GM21360 (cell line): ENCODE data around the gene GANAB.
A peak's percentile ranks its signal among the peaks of the same experiment; 100 is the strongest.
"Not testable (repeated sequence)": the region's sequence is repeated elsewhere in the genome, so short reads cannot be mapped to it uniquely, and the experiment has no call there.

Experiments
- ATAC-seq: cut with Tn5 transposase; IDR thresholded peaks from one replicate; pipeline ENCODE4 v1.9.1; 2021; ENCODE audit warnings: mild to moderate bottlenecking, moderate library complexity; ENCODE audit not compliant: unreplicated experiment

The GANAB gene

DNA sequence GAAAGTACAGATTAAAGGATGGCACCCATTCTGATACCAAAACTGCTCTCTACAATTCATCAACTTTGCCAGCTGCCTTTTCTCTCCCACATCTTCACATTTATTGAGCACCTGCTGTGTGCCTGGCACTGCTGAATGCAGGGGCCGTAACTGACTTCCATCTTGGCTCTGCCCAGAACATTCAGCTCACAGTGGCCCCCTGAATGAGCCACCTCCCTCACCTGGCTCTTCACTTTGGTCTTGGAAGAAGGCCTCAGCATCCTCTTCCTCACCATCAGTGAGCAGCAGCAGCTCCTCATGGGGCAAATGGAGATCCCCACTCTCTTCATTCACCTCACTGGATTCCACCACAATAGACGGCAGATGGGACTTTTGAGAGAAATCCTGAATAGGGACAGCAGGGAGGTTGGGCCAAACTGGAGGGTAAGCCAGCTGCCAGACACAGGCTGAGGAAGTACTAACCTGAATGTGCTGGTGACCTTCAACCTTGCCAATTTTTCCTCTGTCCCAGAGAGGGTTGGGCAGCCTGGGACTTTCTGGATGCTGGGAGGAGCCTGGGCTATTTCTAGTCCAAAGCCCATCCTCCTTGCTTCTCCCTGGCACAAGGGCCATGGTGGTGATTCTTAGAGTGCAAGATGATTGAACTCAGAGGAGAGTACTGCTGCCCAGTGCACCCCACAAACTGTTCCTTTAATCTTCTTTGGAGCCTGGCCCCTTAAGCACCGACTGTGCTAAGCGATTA, 23.2 kb upstream of the GANAB start:
- ATAC-seq: no peak

DNA sequence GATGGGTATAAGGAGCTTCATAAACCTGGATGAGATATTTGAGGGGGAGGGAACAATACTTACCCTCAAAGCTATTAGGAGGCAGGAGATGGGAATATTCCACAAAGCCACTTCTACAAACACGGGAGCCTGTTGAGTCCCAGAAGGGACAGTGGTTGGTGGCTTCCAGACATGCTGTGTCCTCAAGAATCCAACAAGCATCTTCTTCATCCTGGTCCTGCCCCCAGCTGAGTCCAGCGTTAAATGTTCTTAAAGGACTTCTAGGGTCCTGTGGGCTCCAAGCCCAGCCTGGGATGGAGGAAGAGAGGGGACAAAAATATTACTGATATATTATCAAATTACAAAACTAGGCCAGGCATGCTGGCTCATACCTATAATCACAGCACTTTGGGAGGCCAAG, 21.0 kb upstream of the GANAB start:
- no peak for ATAC-seq

DNA sequence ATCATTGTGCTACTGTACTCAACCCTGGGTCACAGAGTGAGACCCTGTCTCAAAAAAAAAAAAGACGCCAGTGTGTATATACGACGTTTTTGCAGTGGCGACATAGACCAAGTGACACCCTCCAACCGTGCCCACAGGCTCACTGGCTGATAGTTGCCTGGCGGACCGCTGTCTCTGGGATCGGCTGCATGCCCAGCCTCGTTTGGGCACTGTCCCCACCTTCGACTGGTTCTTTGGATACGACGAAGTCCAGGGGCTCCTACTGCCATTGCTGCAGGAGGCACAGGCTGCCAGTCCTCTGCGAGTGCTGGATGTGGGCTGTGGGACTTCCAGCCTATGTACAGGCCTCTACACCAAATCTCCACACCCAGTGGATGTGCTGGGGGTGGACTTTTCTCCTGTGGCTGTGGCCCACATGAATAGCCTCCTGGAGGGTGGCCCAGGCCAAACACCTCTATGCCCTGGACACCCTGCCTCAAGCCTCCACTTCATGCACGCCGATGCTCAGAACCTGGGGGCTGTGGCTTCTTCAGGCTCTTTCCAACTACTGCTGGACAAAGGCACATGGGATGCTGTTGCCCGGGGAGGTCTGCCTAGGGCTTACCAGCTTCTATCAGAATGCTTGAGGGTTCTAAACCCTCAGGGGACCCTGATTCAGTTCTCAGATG, 20.0 kb upstream of the GANAB start:
- ATAC-seq: no peak

DNA sequence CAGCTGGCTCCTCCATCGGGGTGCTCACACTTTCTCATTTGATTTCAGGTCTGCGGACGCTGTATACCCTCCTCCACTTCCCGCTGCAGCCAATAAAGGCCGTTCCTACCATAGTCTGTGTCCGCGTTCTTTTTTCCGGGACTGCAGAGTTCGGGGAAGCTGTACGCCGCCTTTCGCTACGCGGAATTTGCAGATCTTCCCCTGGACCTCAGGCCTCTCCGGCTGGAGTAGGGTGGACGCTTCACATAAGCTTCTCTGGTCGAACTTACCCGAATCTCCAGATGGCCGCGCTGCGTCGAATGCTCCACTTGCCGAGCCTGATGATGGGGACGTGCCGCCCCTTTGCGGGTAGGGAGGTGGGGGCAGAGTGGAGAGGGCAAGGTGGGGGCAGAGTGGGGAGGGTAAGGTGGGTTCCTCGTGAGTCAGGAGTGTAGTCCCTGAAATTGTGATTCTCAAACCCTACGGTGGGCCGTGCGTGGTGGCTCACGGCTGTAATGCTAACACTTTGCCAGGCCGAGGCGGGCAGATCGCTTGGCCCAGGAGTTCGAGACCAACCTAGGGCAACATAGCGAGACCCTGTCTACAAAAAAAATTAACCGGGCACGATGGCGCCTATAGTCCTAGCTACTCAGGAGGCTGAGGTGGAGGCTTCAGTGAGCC, 19.3 kb upstream of the GANAB start:
- ATAC-seq: peak; percentile 13

DNA sequence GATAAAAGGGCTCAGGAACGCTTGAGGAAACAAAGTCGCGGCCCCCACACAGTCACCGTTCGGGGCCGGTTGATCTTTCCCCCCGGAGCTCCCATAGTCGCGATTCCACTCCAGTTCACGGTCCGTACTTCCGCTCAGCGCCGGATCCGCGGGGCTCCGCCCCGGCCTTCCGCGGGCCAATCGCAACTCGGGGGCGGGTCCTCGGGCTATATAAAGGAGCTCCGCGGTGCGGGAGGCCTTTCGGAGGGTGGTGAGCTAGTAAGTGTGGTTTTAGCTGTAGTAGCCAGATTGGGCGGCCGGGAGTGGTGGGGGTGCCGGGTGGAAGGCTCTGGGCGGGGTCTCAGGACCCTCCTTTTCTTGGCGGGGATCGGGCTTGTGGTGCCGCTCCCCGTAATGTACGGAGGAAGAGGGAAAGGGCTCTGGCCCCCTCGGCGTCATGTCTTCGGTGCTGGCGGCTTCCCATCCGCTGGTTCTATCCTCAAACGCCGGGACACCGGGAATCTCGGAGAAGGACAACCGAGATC, 18.7 kb upstream of the GANAB start, which contains the start of the genes C11orf98 and CSKMT:
TSS of gene C11orf98 (minus strand) at position 136 of the 524 bp plus-strand sequence. CDS start at position 95, 41 bp downstream.
TSS of gene CSKMT (plus strand) at position 238 of the 524 bp plus-strand sequence. CDS start 568 bp downstream, outside the sequence.
- ATAC-seq: peak; percentile 72

DNA sequence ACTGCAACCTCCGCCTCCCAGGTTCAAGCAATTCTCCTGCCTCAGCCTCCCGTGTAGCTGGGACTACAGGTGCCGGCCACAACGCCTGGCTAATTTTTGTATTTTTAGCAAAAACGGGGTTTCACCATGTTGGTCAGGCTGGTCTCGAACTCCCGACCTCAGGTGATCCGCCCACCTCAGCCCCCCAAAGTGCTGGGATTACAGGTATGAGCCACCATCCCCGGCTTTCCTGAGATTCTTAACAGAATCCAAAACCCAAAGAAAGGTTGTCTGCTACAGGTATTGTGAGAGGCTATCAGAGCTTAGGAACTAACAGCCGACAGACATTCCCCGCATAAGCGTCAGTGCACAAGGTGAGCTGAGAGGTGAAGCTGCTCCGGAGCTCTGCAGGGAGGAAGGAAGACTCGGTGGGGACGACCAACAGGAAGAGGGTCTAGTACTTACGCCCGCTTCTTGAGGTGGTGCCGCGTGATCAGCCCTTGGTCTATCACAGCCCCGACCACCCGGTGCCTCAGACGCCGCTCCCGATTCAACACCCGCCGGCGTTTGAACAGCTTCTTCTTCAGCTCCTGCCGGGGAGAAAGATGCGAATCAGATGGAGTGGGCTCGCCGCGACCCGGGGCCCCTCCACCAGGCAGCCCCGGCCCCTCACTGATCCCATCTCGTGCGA, 18.1 kb upstream of the GANAB start:
- ATAC-seq: peak; percentile 17

DNA sequence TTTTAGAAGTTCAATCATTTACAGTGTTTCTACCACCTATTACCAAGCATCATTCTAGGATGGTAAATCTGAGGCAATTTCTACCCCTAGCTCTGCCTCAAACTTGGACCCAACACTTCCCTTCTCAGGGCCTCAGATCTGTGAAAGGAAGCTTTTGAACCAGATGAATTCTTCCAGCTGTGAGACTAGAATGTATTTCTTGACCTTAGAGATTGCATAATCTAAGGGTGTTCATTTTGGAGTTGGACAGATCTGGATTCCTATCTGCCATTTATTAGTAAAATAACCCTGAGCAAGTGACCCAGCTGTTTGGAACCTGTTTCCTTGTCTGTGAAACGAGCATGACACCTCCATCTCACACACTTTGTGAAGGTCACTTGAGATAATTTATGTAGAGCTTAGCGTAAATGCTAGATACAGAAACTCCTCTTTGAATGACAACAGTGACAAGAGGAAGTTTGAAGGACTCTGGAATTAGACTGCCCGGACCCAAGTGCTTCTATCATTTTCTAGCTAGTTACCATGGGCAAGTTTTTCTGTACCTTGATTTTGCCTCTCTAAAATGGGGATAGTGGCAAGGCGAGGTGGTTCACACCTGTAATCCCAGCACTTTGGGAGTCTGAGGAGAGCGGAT, 10.5 kb upstream of the GANAB start:
- no peak for ATAC-seq

DNA sequence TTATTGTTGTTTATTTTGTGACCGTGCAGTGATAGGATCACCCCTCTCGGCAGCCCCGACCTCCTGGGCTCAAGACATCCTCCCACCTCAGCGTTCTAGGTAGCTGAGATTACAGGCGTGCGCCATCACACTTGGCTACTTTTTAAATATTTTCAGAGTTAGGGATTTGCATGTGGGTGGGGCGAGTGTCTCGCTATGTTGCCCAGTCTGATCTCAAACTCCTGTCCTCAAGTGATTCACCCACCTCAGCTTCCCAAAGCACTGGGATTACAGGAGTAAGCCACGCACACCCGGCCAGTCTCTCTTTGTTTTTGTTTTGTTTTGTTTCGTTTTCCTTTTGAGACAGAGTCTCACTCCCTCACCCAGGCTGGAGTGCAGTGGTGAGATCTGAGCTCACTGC, 7.9 kb upstream of the GANAB start:
- no peak for ATAC-seq

DNA sequence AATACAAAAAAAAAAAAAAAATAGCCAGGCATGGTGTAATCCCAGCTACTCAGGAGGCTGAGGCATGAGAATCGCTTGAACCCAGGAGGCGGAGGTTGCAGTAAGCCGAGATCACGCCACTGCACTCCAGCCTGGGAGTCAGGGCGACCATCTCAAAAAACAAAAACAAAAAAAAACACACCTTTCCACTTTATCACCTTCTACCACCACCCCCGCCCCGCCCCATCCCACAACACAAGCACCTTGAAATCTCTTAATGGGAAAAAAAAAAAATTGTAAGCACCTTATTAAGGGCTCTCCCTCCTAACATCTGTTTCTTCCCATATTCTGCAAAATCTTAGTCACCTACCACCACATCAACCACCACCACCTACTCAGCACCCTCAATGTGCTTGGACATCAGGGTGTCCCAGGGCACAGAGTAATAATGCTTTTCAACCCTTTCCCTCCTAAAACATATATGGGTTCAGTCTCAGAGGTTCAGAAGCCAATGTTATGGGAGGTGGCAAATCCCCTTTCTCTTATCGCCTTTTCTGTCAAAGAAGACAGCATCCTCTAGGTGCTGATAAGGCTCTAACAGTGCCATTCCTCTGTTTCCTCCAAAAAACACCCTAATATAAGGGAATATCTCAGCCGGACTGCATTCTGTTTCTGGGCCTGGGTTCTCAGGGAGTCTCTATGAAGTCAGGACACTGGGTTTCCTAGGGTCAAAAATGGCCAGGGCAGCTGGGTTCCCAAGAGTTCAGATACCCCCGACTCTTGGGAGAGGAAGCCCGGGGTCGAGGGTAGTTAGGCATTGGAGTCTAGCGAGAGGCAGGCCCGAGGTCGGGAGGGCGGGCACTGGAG, 6.0 kb upstream of the GANAB start:
- ATAC-seq: no peak

DNA sequence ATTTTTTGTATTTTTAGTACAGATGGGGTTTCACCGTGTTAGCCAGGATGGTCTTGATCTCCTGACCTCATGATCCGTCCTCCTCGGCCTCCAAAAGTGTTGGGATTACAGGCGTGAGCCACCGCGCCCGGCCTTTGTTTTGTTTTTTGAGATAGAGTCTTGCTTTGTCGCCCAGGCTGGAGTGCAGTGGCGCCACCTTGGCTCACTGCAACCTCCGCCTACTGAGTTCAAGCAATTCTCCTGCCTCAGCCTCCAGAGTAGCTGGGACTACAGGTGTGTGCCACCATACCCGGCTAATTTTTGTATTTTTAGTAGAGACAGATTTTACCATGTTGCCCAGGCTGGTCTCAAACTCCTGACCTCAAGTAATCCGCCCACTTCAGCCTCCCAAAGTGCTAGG, 3.9 kb upstream of the GANAB start:
- not testable (repeated sequence) for ATAC-seq

DNA sequence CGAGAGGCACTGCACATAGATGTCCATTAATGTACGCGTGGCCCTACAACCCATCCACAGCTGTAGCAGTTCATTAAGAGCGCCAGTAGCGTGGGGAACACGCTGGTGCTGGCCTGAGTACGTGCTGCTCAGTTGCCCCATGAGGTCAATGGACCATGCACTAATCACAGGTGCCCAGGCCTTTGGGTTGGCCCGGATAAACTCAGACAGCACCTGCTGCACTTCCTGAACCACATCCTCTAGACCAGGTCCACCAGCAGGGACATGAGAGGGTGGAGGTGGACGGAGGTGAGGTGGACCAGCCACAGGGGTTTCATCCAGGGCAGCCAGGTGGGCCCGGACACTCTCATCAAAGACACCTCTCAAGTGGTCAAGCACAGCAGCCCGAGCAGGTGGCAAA, 3.1 kb upstream of the GANAB start:
- no peak for ATAC-seq

DNA sequence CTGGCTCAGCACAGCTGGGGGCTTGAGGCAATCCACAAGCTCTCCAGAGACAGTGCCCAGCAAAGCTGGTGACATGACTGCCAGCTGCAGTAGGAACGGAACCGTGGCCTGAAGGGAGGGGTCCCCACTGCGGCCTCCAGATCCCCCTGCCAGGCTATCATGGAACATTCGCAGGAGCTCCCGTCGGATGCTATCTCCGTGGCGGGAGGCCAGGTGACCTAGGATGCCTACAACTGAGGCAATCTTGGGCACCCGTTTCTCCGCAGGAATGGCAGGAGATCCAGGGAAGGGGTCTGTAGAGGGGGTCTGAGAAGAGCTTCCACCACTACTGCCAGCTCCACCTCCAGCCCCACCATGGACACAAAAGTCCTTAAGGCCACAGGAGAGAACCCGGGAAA, 2.6 kb upstream of the GANAB start:
- no peak for ATAC-seq

DNA sequence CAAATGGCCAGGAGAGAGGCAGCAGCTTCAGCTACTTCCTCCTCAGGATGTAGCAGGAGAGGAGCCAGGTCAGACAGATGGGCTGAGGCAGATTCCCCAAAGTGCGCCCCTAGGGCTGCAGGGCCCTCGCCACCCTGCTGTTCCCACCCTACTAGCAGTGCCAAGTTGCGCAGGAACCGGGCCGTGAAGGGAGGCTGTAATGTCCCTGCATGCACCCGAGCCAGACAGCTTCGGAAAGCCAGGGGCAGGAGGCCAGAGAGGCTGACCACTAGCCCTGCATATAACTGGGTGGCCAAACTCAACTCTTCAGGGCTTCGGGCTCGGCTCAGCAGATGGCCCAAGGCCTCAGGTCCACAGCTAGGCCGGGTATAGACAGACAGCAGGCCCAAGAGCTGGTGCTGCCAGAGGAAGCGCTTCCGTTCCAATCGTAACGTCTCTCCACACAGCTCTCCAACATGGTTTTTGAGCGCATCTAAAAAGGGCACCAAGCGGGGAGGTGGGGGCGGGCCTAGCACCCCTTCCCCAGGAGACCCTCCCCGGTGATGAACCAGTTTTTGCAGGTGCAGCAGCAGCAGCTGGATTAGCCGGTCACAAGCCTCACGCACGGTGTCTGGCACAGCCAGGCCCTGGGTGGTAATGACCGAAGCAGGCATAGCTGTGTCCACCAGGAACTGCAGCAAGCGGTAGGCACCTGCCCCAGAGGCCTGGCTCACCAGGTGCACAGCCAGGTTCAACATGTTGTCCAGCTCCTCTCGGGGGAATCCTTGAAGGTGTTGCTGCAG, 2.0 kb upstream of the GANAB start:
- ATAC-seq: no peak

DNA sequence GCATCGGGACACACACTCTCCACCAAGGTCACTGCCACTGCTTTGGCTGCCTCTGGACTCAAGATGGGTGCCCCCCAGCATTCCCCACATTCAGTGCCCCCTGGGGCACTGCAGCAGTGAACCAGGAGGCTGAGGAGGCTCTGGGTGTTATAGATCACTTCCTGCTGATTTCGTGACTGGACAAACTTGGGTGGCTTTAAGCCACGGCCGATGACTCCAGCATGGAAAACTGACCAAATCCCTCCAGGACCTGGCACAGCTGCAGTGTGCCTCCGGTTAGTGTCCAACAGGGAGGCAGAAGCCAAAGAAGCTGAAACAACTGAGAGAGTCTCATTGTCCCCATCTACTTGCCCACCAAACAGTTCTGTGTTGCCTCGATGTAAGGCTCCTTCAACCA, 1.2 kb upstream of the GANAB start:
- ATAC-seq: no peak

DNA sequence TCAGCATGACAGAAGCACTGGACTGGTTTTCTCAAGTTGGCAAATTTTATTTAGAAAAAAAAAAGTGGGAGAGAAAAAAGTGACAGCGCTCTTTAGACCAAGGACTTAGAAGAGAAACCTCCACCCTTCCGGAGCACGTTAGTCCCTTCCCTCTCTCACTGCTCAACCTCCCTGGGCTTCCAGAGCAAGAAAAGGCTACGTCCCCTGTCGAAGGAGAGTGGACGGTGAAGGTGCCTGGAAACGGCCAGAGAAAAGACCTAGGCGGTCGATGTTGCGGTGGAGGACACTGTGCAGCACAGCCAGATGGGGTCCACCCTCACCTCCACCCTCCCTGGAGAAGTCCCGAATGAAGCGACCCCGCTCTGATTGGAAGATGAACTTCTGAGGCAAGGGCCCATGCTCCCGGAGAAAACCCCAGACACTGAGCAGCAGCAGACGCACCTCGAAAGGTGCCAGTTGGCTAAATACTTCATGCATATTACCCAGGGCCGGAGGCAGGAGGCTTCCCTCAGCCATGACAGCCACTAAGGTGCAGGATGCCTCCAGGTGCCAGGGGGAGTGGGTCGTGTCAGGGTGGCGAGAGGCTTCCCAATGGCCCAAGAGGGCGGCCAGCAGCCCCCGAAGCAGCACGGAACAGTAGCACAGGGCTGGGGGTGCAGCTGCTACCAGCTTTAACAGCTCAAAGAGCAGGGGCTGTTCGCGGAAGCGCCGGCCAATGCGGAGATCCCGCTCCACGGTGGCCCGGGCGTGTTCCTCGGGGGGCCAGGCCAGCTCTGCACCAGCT, 604 bp upstream of the GANAB start:
- ATAC-seq: no peak

DNA sequence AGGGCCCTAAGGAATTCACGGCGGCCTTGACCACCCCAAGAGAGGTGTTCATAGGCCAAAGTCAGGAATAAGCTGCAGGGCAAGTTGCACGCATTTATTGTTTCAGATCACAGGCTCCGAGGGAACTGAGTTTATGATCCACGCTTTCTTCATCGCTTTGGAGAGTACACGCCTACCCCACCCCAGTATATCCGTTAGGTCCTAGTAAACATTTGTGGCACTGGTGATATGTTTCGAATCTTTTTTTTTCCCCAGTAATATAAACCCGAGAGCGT, 805 bp downstream of the GANAB start:
- no peak for ATAC-seq

DNA sequence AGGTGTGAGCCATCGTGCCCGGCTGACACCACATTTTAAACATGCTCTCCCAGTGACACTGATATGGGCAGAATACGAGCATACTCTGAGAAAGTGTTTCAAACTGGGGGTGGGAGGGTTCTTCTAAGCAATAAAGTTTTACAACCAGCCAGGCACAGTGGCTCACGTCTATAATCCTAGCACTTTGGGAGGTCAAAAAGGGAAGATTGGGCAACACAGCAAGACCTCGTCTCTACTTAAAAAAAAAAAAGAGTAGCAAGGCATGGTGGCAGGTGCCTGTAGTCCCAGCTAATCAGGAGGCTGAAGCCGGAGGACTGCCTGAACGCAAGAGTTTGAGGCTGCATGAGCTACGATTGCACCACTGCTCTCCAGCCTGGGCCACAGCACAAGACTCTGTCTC, 2.2 kb downstream of the GANAB start:
- no peak for ATAC-seq

DNA sequence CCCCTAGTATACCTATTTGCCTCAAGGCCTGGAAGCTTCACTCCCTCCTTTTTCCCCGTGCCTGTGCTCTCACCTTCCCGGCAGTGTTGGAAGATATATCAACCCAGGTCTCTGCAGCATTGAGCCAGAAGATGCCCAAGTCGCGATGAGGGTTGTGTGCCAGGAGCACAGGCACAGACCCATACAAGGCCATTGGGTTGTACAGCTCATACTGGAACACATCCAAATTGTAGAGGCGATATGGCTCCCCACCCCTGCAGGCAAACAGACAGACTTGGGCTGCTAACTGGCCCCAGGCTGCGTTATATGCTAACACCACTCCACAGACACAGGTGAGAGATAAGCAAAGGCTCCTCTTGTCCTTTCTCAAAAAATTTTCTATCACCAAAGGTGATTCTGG, 13.9 kb downstream of the GANAB start:
- ATAC-seq: no peak
